GM04503 (cell line): ENCODE results near the gene PURB.
"Not testable (repeated sequence)": the region's sequence is repeated elsewhere in the genome, so short reads cannot be mapped to it uniquely, and the experiment has no call there.

Source experiments
- DNase-seq: peaks from one replicate; pipeline ENCODE4 v3.0.0-alpha.2; 2012; ENCODE audit warnings: low read depth

Gene PURB

DNA sequence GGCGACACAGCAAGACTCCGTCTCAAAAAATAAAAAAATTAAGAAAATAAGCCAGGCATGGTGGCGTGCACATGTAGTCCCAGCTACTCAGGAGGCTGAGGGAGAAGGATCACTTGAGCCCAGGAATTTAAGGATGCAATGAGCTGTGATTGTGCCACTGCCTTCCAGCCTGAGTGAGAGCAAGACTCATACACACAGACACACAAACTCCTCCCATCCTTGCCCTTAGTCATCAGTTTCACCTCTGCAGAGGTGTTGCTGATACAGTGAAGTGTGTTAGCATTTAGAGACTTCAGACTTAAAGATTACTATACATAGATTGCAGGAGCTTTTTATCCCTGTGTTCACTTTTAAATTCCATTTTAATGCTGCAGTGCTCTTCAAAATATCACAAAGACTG is 31.9 kb downstream of the PURB start:
- DNase-seq, result no peak

DNA sequence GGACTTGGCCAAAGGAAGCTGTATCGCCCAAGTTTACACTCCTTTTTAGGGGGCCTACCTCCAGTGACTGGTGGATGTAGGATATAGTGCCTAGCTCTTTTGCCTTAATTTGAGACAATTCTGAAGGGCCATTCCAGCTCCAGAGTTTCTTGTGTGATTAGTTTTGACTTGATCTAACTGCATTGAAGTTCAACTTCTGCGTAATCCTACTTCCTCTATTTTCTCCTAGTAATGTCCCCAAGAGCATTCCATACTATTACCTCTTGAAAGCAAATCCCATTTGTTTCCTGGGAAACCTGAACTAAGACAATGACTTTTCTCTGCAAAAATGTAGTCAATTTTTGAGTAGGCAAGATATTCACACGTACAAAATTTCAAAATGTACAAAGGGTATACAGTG is 32.7 kb downstream of the PURB start:
- DNase-seq, result no peak

DNA sequence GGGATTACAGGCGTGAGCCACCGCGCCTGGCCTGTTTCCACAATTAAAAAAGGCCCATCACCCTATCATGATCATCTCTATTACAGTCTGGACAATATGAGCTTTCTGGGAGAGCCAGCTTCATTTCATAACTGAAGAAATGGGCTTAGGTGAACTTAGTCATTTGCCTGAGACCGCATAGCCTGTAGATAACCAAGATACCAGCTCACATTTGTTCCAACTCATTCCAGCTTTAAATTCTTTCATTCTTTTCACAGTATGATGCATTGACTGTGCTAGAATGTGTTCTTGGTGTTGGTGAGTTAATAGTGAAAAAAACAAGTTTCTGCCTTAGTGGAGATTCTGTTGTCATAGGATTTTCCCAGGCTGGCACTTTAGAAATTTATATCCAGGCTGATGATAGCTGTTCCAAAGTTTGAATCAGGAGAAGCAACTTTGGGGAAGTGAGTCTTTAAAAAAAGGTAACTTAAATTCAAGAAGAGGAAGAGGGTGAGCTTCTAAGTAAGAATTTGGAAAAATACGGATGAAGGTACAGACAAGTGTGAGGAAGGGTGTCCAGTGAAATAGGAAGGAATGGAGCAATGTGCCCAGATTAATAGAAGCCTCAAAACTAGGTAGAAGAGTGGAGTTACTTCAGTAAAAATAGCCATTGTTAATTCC is 35.3 kb downstream of the PURB start:
- DNase-seq, result no peak

DNA sequence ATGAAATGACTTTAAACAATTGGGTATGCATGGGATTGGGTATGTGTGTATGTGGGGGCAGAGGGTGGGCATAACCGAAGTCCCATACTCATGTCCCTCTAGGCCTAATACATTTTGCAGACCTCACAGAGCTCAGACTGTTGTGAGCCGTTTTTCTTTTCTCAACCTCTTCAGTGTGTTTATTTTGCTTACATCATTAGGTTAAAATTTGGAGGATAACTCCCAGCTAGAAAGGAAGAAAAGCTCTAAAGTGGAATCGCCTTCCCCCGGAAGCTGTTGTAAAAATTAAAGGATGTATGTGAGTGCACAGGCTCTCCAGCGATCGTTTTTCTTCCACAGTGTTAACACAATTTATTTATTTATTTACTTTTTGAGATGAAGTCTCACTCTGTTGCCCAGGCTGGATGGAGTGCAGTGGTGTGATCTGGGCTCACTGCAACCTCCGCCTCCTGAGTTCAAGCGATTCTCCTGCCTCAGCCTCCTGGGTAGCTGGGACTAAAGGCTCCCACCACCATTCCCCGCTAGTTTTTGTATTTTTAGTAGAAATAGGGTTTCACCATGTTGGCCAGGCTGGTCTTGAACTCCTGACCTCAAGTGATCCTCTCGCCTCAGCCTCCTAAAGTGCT is 36.0 kb downstream of the PURB start:
- no peak for DNase-seq

DNA sequence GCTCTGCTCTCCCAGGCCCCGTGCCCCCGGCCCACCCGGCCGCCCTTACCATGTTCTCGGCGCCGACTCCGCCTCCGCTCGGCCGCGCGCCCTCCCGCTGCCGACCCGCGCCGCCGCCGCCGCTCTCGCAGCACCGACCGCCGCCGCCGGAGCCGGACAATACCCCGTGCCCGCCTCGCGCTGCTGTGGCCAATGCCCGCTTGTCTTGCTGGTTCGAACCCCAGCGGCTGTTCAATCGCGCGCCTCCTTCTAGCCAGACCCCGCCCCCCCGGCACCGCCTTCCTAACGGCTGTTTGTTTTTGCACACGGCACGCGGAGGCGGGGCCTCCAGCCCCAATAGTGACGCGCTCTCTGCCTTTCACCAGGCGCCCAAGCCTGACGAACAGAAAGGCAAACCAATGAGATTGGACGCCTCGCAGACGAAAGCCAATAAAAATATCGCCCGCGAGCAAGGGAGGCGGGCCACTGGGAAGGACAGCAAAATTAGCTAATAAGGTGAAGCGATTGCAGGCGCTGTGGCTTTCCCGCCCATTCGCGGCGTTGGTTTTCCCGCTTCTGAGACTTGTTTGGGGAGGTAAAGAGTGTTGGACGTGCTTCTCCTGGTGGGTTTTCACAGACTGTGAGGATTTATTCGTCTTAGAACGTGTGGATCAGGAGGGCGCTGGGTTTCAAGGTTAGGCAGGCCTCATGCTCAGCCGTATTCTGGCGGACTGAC is 37.3 kb downstream of the PURB start, which contains the start of gene H2AZ2:
TSS of gene H2AZ2 (minus strand) at position 168 of the 715 bp plus-strand sequence. CDS start at position 52, 116 bp downstream.
- DNase-seq, result peak; percentile 99

DNA sequence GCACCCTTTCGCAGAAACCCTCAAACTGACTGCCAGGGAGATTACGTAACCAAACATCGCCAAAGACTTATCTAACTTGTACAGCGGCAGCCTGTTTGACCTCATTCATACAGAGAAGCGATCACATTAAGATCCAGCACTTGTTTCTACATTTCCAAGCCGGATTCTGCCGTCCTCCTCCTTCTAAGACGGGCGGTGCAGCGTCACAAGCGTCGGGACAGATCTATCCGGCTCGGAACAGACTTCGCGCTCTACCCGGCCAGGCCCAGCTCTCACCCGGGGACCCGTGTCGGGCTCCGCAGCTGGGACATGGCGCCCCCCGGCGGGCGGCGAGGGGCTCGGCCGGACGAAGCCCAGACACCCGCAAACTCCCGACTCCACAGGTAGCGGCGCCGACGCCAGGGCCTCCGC is 37.8 kb downstream of the PURB start:
- DNase-seq, result peak; percentile 51

DNA sequence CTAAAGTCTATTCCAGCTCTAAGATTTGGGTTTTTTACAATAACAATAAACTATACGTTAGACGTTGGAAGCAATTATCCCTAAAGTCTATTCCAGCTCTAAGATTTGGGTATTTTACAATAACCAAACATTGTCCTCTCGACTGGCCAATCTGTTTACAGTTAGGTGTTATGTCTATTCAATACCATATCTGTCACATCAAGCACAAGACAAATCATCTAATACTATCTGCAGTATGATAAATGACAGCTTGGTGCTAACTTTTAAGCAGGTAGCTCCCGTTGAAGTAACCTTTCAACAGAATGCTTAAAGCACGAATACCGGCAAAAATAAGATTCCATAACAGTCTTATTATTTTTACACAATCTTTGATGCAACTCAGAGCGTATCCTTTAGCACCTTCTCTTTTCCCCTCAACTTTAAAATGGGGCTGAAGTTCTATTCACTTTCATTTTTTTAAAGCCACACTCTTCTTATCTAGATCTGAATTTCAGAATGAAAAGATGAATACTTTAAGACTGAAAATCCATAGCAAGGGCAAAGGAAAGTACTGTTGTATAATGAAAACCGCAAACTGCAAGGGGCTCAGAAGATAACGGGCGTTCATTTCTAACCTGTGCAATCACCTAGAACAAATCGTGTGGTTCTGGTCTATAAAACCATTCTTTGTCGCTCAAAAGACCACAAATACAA is 38.4 kb downstream of the PURB start:
- no peak for DNase-seq

DNA sequence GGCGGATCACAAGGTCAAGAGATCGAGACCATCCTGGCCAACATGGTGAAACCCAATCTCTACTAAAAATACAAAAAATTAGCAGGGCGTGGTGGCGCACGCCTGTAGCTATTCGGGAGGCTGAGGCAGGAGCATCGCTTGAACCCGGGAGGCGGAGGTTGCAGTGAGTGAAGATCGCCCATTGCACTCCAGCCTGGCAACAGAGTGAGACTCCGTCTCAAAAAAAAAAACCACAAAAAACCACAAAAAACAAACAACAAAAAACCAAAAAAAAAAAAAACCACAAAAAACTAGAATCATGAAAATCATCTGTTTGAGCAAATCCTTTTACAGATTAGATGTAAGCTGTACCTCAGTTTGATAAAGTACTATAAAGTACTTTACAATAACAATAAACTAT is 38.9 kb downstream of the PURB start:
- DNase-seq, result not testable (repeated sequence)

DNA sequence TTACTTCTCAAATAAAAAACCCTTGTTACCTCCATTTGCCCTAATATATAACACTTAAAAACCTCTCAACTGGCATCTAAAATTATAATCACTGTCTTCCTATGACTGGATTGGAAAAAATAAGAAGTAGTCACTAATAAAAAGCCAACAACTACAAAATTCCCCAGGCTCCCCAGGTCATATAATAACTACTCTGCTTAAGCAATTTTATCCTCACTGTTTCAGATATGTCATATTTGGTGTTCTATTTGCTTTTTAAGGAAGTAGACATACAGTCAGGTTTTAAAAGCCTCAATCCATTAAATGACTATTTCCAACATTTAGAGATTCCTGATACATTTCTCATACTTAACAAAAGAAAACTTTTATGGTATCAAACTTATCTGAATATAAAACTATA is 39.9 kb downstream of the PURB start:
- no peak for DNase-seq

DNA sequence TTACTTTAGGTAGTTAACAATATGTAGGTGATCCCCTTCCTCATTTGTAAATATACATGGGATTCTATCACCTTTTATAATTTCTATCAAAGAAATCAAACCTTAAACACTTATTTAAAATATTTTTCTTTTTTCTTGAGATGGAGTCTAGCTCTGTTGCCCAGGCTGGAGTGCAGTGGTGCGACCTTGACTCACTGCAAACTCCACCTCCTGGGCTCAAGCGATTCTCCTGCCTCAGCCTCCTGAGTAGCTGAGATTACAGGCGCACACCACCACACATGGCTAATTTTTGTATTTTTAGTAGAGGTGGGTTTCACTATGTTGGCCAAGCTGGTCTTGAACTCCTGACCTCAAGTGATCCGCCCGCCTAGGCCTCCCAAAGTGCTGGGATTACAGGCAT is 41.9 kb downstream of the PURB start:
- not testable (repeated sequence) for DNase-seq

DNA sequence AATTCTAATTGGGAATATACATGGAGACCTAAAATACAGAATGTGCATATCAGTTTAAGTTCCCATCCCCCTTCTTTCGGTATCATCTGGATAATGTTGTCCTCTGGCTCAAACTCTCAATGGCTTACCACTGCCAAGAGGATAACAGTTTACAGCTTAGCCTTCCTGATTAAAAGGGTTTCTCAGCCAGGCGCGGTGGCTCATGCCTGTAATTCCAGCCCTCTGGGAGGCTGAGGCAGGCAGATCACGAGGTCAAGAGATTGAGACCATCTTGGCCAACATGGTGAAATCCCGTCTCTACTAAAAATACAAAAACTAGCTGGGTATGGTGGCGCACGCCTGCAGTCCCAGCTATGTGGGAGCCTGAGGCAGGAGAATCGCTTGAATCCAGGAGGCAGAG is 42.7 kb downstream of the PURB start:
- DNase-seq, result not testable (repeated sequence)

DNA sequence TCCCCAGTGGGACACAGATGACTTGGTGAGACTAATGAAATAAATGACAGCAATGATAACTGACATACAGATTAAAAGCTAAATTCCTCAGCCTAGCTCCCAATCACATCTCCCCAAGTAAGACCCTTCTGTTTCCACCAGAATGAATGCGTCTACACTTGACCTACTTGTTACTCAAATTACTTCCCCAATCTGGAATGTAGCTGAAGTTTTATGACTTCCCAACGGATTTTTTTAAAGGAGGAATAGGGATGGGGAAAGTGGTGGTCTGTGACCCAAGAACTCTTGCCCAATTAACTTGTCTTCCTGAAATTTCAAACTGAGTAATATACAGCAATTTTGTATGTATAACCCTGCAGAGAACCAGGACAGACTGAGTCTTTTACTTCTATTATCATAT is 46.6 kb downstream of the PURB start:
- no peak for DNase-seq

DNA sequence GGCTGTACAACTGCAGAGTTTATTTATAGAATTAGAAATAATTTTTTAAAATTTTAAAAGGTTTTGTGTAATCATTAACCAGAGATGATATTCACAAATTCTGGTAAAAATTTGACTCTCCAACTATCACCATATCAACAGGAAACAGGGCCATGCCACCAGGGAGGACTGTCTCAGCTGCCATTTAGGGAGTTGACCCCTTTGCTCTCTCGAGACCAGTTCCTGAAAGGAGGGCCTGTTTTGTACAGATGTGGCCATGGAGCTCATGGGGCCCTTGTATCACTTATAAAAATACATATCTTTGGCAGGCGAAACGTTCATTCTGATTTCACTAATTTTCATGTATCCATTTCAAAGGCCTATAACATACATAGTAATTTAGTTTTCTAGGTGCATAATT is 57.8 kb downstream of the PURB start:
- no peak for DNase-seq
